Activated B cell treated with CpG ODN at 0.5 μM for 24 hours (primary cell): ENCODE measurements around the gene POU2AF3. TPM values are rescaled to one million over a fixed set of nuclear protein-coding genes. Genes with fewer than 3 reads are reported as not detected.

Source experiments
- ATAC-seq: fragments of 200-7000 bp; cut with Tn5 transposase; one replicate; pipeline ENCODE4 v1.10.0; 2021; ENCODE audit warnings: low read depth, mild to moderate bottlenecking, moderate library complexity
- CTCF ChIA-PET: fragments of 350-600 bp; sonication (Branson Sonifier 250); formaldehyde crosslinking; loops from one replicate; lab custom pipeline; 2021; ENCODE audit warnings: antibody characterized with exemption; lab: Charles Lee
- POLR2A ChIA-PET: fragments of 350-600 bp; sonication (Branson Sonifier 250); formaldehyde crosslinking; loops from one replicate; lab custom pipeline; 2021; ENCODE audit warnings: antibody characterized with exemption; lab: Charles Lee
- DNase-seq: peaks from one replicate; pipeline ENCODE4 v3.0.0; 2022
- H3K27ac Mint-ChIP-seq: one replicate; pipeline ENCODE4 v1.8.0; 2020; ENCODE audit warnings: mixed read lengths
- H3K27me3 Mint-ChIP-seq: one replicate; pipeline ENCODE4 v1.8.0; 2021; ENCODE audit warnings: mixed read lengths
- H3K36me3 Mint-ChIP-seq: one replicate; pipeline ENCODE4 v1.8.0; 2021; ENCODE audit warnings: low read depth, mixed read lengths
- H3K4me1 Mint-ChIP-seq: one replicate; pipeline ENCODE4 v1.8.0; 2021; ENCODE audit warnings: mixed read lengths
- H3K4me3 Mint-ChIP-seq: one replicate; pipeline ENCODE4 v1.8.0; 2020; ENCODE audit warnings: mild to moderate bottlenecking, mixed read lengths
- H3K9me3 Mint-ChIP-seq: one replicate; pipeline ENCODE4 v1.8.0; 2020; ENCODE audit warnings: mixed read lengths
- intact Hi-C: fragments of 100-400 bp; cut with micrococcal nuclease; formaldehyde crosslinking; loops from one replicate; pipeline ENCODE4 v1.15.1; 2024
- total RNA-seq: library from RNA; stranded (reverse); gene quantifications from 2 replicates; pipeline ENCODE4 v1.2.3, GENCODE V29; 2022
- TF ChIP-seq, protein P1 (sequence below): fragments of 200-600 bp; IDR thresholded peaks from one replicate; pipeline ENCODE4 v1.8.0; 2022; ENCODE audit warnings: antibody characterized with exemption, mild to moderate bottlenecking

POU2AF3 gene
- total RNA-seq, 1 donor from 2014 or later: 0.82 TPM

DNA sequence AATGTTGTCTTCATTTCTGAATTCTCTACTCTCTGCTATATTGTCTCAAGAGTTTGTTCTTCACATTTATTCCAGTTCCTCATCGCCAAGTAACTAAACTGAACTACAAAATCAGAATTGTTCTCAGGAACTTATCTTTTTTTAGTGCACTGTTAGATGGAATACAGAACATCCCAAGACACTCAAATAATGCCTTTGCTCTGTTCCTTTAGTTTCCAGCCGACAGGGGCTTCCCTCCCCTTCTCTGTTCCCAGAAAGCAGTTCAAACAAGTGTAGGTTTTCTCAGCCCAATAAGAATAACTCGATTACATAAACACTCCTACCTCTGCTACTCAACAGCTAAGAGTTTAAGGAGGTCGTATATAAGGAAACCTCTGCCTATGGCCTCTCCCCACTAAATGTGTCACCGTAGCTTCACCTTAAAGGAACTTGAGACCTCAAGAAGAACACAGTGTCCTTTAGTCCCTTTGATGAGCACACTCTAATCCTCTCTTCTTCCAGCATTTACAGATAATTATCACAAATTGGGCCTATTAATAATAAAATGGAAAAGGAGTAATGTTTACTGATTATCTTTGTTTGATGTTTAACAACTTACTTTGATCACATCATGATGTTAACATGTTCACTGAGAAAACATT, 6.9 kb downstream of the POU2AF3 start:
- CTCF ChIA-PET: no interaction called here
- POLR2A ChIA-PET: no interaction called here
- Mint-ChIP-seq H3K36me3 (peaks cover 14% of the 10 kb centered on the region), H3K27me3 (peaks cover 3% of the 10 kb centered on the region), H3K9me3 (no peaks in the 10 kb centered on the region), H3K4me3 (no peak overlapping the region), H3K4me1 (peaks cover 27% of the 10 kb centered on the region), H3K27ac (no peak overlapping the region)
- TF ChIP-seq, protein P1, sequence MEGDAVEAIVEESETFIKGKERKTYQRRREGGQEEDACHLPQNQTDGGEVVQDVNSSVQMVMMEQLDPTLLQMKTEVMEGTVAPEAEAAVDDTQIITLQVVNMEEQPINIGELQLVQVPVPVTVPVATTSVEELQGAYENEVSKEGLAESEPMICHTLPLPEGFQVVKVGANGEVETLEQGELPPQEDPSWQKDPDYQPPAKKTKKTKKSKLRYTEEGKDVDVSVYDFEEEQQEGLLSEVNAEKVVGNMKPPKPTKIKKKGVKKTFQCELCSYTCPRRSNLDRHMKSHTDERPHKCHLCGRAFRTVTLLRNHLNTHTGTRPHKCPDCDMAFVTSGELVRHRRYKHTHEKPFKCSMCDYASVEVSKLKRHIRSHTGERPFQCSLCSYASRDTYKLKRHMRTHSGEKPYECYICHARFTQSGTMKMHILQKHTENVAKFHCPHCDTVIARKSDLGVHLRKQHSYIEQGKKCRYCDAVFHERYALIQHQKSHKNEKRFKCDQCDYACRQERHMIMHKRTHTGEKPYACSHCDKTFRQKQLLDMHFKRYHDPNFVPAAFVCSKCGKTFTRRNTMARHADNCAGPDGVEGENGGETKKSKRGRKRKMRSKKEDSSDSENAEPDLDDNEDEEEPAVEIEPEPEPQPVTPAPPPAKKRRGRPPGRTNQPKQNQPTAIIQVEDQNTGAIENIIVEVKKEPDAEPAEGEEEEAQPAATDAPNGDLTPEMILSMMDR: no peak
- DNase-seq (no peak), ATAC-seq (no peak)
- intact Hi-C loops: no loop called here

DNA sequence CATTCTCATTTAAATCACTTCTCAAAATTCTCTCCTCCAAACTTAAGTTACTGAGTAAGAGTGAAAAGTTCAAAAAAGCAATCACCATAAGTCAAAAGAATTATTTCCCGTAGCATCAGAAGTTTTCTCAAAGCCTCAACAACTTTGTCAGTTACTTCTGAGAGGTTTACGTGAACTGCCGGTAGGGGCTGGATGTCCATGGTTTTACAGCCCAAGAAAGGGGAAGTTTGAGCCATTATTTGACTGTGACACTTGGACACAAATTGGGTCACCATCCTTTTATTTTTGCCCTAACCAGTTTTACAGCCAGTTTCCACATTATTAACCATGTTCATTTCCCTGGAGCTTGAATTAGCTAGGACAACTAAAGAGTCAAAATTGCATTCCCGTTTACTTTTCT, 7.5 kb downstream of the POU2AF3 start:
- Mint-ChIP-seq H3K9me3 (no peaks in the 10 kb centered on the region), H3K27ac (no peak overlapping the region), H3K4me3 (no peak overlapping the region), H3K36me3 (peaks cover 14% of the 10 kb centered on the region), H3K4me1 (peaks cover 21% of the 10 kb centered on the region), H3K27me3 (peaks cover 3% of the 10 kb centered on the region)
- TF ChIP-seq, protein P1: no peak
- DNase-seq (no peak), ATAC-seq (no peak)
- intact Hi-C loops: no loop called here
- POLR2A ChIA-PET: no interaction called here
- CTCF ChIA-PET: no interaction called here

DNA sequence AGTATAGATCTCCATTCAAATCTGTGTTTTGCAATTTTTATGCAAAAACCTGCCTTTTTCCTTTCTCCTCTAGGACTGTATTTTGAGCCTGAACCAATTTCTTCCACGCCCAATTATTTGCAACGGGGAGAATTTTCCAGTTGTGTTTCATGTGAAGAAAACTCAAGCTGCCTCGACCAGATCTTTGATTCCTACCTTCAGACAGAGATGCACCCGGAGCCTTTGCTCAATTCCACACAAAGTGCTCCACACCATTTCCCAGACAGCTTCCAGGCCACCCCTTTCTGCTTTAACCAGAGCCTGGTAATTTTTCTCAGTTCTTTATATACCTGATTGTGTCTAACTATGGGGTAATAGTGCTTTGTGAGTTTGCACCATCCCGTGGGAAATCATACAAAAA, 8.0 kb downstream of the POU2AF3 start:
- Mint-ChIP-seq H3K27ac (no peak overlapping the region), H3K27me3 (peaks cover 3% of the 10 kb centered on the region), H3K4me3 (no peak overlapping the region), H3K4me1 (peaks cover 17% of the 10 kb centered on the region), H3K36me3 (peaks cover 14% of the 10 kb centered on the region), H3K9me3 (no peaks in the 10 kb centered on the region)
- TF ChIP-seq, protein P1: no peak
- ATAC-seq (no peak), DNase-seq (no peak)
- intact Hi-C loops: no loop called here
- ChIA-PET CTCF (no interaction called here), POLR2A (no interaction called here)

DNA sequence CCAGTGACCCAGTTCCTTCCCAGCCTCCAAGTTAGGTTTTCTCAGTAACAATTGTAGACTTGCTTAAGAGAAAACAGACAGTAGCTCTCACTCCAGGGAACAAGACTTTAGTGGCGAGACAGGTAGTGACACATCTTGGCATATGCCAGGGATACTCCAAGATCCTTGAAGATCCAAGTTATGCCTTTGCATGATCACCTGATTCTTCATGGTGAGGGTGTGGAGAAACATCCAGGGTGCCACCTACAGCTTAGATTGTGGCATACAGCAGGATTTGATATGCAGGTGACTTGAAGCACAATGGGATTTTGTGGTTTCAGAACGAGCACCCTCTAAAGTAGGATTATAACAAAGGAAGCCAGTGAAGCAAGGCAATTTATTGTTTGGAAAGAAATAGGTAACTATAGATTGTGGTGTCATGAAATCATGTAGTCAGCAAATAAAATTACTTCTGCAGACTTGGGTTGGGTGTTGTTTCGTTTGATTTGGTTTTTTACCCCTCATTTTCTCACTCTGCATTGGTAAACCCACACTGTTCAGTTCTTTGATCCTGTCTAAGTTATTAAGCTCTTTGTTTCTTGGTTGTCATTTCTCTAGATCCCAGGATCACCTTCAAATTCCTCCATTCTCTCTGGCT, 9.2 kb downstream of the POU2AF3 start:
- DNase-seq: no peak
- ChIA-PET CTCF (no interaction called here), POLR2A (no interaction called here)
- peaks cover 5% of the 10 kb centered on the region for H3K4me1 Mint-ChIP-seq
- H3K27me3 Mint-ChIP-seq: peaks cover 3% of the 10 kb centered on the region
- H3K9me3 Mint-ChIP-seq: no peaks in the 10 kb centered on the region
- H3K4me3 Mint-ChIP-seq: no peak overlapping the region
- H3K36me3 Mint-ChIP-seq: peaks cover 19% of the 10 kb centered on the region
- no peak for ATAC-seq
- TF ChIP-seq, protein P1: no peak
- intact Hi-C loops: no loop called here
- H3K27ac Mint-ChIP-seq: no peak overlapping the region

DNA sequence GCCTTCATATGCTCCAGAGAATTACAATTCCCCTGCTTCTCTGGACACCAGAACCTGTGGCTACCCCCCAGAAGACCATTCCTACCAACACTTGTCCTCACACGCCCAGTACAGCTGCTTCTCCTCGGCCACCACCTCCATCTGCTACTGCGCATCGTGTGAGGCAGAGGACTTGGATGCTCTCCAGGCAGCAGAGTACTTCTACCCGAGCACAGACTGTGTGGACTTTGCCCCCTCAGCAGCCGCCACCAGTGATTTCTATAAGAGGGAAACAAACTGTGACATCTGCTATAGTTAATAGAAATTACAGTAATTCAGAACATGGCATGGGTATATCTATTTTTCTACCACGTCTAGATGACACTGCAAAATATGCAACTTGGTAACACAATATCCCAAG, 9.8 kb downstream of the POU2AF3 start:
- POLR2A ChIA-PET: no interaction called here
- Mint-ChIP-seq H3K36me3 (peaks cover 25% of the 10 kb centered on the region), H3K4me3 (no peak overlapping the region), H3K4me1 (peaks cover 2% of the 10 kb centered on the region), H3K9me3 (peaks cover 5% of the 10 kb centered on the region), H3K27me3 (peaks cover 3% of the 10 kb centered on the region), H3K27ac (no peak overlapping the region)
- ATAC-seq: no peak
- CTCF ChIA-PET: no interaction called here
- no peak for DNase-seq
- TF ChIP-seq, protein P1: no peak
- intact Hi-C loops: no loop called here
